Ammon's horn (tissue), 1 donor: ENCODE data around the gene ARMC9.
"Not testable (repeated sequence)": the region's sequence is repeated elsewhere in the genome, so short reads cannot be mapped to it uniquely, and the experiment has no call there.

Source experiments
- DNase-seq: peaks from one replicate; pipeline ENCODE4 v3.0.0-alpha.2; 2016; ENCODE audit warnings: low spot score

Gene ARMC9

GRCh38 chr2:231245249-231246094 is 47.0 kb downstream of the ARMC9 start:
- DNase-seq, result no peak

- no peak for DNase-seq
Observed at GRCh38 chr2:231246171-231246842, 47.9 kb downstream of the ARMC9 start.

GRCh38 chr2:231250146-231250545 is 51.7 kb downstream of the ARMC9 start:
- no peak for DNase-seq

- no peak for DNase-seq
Observed at GRCh38 chr2:231250698-231251097, 52.3 kb downstream of the ARMC9 start.

- not testable (repeated sequence) for DNase-seq
Observed at GRCh38 chr2:231253292-231253691, 54.9 kb downstream of the ARMC9 start.

- no peak for DNase-seq
Observed at GRCh38 chr2:231256494-231256893, 58.1 kb downstream of the ARMC9 start.

GRCh38 chr2:231257763-231258162 is 59.3 kb downstream of the ARMC9 start:
- DNase-seq, result no peak

- no peak for DNase-seq
Observed at GRCh38 chr2:231258701-231259100, 60.3 kb downstream of the ARMC9 start.

- no peak for DNase-seq
Observed at GRCh38 chr2:231259104-231259503, 60.7 kb downstream of the ARMC9 start.

GRCh38 chr2:231260442-231261208 is 62.2 kb downstream of the ARMC9 start:
- DNase-seq, result no peak

GRCh38 chr2:231263118-231263831 is 64.8 kb downstream of the ARMC9 start:
- DNase-seq, result no peak

GRCh38 chr2:231270221-231271114 is 72.0 kb downstream of the ARMC9 start:
- DNase-seq, result no peak

GRCh38 chr2:231272991-231273390 is 74.6 kb downstream of the ARMC9 start:
- DNase-seq, result no peak

- DNase-seq, result no peak
Observed at GRCh38 chr2:231276987-231277386, 78.6 kb downstream of the ARMC9 start.

- no peak for DNase-seq
Observed at GRCh38 chr2:231277962-231278361, 79.5 kb downstream of the ARMC9 start.

GRCh38 chr2:231278868-231279267 is 80.4 kb downstream of the ARMC9 start:
- DNase-seq, result no peak

GRCh38 chr2:231280846-231281245 is 82.4 kb downstream of the ARMC9 start:
- DNase-seq, result no peak

GRCh38 chr2:231284296-231284695 is 85.9 kb downstream of the ARMC9 start:
- no peak for DNase-seq

- DNase-seq, result no peak
Observed at GRCh38 chr2:231286964-231287363, 88.5 kb downstream of the ARMC9 start.

GRCh38 chr2:231287696-231288095 is 89.3 kb downstream of the ARMC9 start:
- DNase-seq, result no peak

- DNase-seq, result no peak
Observed at GRCh38 chr2:231288590-231288989, 90.2 kb downstream of the ARMC9 start.
